GM12878 (cell line): Measurements from ENCODE around the gene POF1B. TPM values are rescaled to one million over a fixed set of nuclear protein-coding genes. Genes with fewer than 3 reads are reported as not detected.

Experiments used
- MXI1 ChIP-seq: fragments of 150-350 bp; IDR thresholded peaks from 2 replicates; pipeline ENCODE4 v1.6.1; 2011; ENCODE audit warnings: low read depth, mild to moderate bottlenecking, inconsistent platforms, low read length, improper control_type of control experiment
- polyA plus RNA-seq, 11 experiments: library from polyadenylated mRNA; depleted of rRNA in 4 of 11; unstranded in 6 of 11; stranded (reverse) in 5 of 11; fragments of >200 nt; fragmentation: Nextera tagmentation in 4 of 11; fragmentation: Illumina TruSeq in 1 of 11; extraction: Ambion mirVana in 4 of 11; extraction: Trizol in 1 of 11; gene quantifications; 1 replicate in 1 of 11; 2 replicates in 10 of 11; pipeline versions ENCODE4 v1.2.1 to v1.2.3, GENCODE V29; 2011 to 2016; ENCODE audit warnings: inconsistent platforms in 2 of 11, missing spikeins in 2 of 11, low read depth in 1 of 11
- total RNA-seq, 4 experiments: library from RNA; depleted of rRNA in 3 of 4; stranded (reverse); fragments of >200 nt in 3 of 4; fragmentation: Illumina TruSeq in 1 of 4; extraction: Trizol in 1 of 4; gene quantifications; 2 replicates each; pipeline versions ENCODE4 v1.2.1 to v1.2.3, GENCODE V29; 2013 to 2021

POF1B gene
- total and polyA plus RNA-seq, 10 of the 15 experiments (the other 5 are each of a cell fraction or from before 2014, with no cell fraction given), result 0.14 to 13.5 (median 0.99) TPM

- TF ChIP-seq MXI1, result no peak
Observed at GRCh38 chrX:85243155-85243554, 136.3 kb downstream of the POF1B start (continued).

Other genes with a start within 250 kb of the POF1B start
- not detected in 2 replicates for gene SATL1, start 135.9 kb downstream of the POF1B start, total RNA-seq (2014; rRNA removed)
- gene SATL1, start 135.9 kb downstream of the POF1B start, total RNA-seq (2014; rRNA removed; fragmentation: Illumina TruSeq; extraction: Trizol), result not detected in 2 replicates
- gene SATL1, start 135.9 kb downstream of the POF1B start, total RNA-seq (2021), result not detected in 2 replicates
- gene SATL1, start 135.9 kb downstream of the POF1B start, polyA plus RNA-seq (2011; rRNA removed), result 0.01 and 0.04 TPM in 2 replicates
- gene SATL1, start 135.9 kb downstream of the POF1B start, polyA plus RNA-seq (2014; fragmentation: Illumina TruSeq; extraction: Trizol), result not detected in 2 replicates
- gene SATL1, start 135.9 kb downstream of the POF1B start, polyA plus RNA-seq (2014; fragmentation: Nextera tagmentation; extraction: Ambion mirVana), result not detected
- gene SATL1, start 135.9 kb downstream of the POF1B start, polyA plus RNA-seq (2014; rRNA removed), result not detected in 2 replicates
- not detected for gene SATL1, start 135.9 kb downstream of the POF1B start, polyA plus RNA-seq (2016; fragmentation: Nextera tagmentation; extraction: Ambion mirVana)
- 2.1 and 2.3 TPM in 2 replicates for gene ZNF711, start 135.7 kb downstream of the POF1B start, total RNA-seq (2014; rRNA removed)
- gene ZNF711, start 135.7 kb downstream of the POF1B start, total RNA-seq (2014; rRNA removed; fragmentation: Illumina TruSeq; extraction: Trizol), result 2.9 and 3.1 TPM in 2 replicates
- gene ZNF711, start 135.7 kb downstream of the POF1B start, total RNA-seq (2021), result 2.0 TPM in 2 replicates
- 16.5 and 26.8 TPM in 2 replicates for gene ZNF711, start 135.7 kb downstream of the POF1B start, polyA plus RNA-seq (2011; rRNA removed)
- gene ZNF711, start 135.7 kb downstream of the POF1B start, polyA plus RNA-seq (2014; fragmentation: Illumina TruSeq; extraction: Trizol), result 3.2 and 4.6 TPM in 2 replicates
- 1 to 10 TPM in 1 of 2 experiments, under 1 TPM in 1; 1.00 to 1.4 TPM for gene ZNF711, start 135.7 kb downstream of the POF1B start, polyA plus RNA-seq (2014; fragmentation: Nextera tagmentation; extraction: Ambion mirVana)
- 2.0 and 3.1 TPM in 2 replicates for gene ZNF711, start 135.7 kb downstream of the POF1B start, polyA plus RNA-seq (2014; rRNA removed)
- gene ZNF711, start 135.7 kb downstream of the POF1B start, polyA plus RNA-seq (2016; fragmentation: Nextera tagmentation; extraction: Ambion mirVana), result 1 to 10 TPM; 2.6 to 3.8 TPM